Peyer's patch (tissue), 4 donors: ENCODE data around the gene MT1F. TPM values are rescaled to one million over a fixed set of nuclear protein-coding genes. Genes with fewer than 3 reads are reported as not detected.

Experiments
- DNase-seq, 3 donors: peaks; one replicate each; pipeline ENCODE4 v3.0.0-alpha.2; 2017 to 2019
- H3K27ac ChIP-seq, 4 donors: fragments of 200-600 bp; sonication (generic); one replicate each; pipeline ENCODE4 v1.5.1; 2016 to 2019
- H3K27me3 ChIP-seq, 2 donors: fragments of 200-600 bp; sonication (generic); one replicate each; pipeline ENCODE4 v1.5.1; 2019
- H3K36me3 ChIP-seq, 3 donors: fragments of 200-600 bp; sonication (generic); one replicate each; pipeline ENCODE4 v1.5.1; 2016 to 2019
- H3K4me1 ChIP-seq, 4 donors: fragments of 200-600 bp; sonication (generic); one replicate each; pipeline ENCODE4 v1.5.1; 2016 to 2019
- H3K4me3 ChIP-seq, 4 donors: fragments of 200-600 bp; sonication (generic); 1 replicate in 3 of 4; 2 replicates in 1 of 4; pipeline ENCODE4 v1.5.1; 2016 to 2019; ENCODE audit warnings: mild to moderate bottlenecking in 1 of 4
- H3K9me3 ChIP-seq, 4 donors: fragments of 200-600 bp; sonication (generic); one replicate each; pipeline ENCODE4 v1.5.1; 2016 to 2019; ENCODE audit warnings: mild to moderate bottlenecking in 1 of 4
- CTCF ChIP-seq, 6 experiments: fragments of 450-650 bp in 4 of 6; fragments of 200-600 bp in 2 of 6; sonication (generic) in 1 of 6; IDR thresholded peaks; one replicate each; pipeline ENCODE4 v1.5.1; 2017 to 2019; ENCODE audit warnings: antibody characterized with exemption in 6 of 6, mild to moderate bottlenecking in 3 of 6, moderate library complexity in 1 of 6
- POLR2A ChIP-seq, 2 donors: fragments of 450-650 bp; IDR thresholded peaks; one replicate each; pipeline ENCODE4 v1.5.1; 2017; ENCODE audit warnings: antibody characterized with exemption in 2 of 2, mild to moderate bottlenecking in 2 of 2, moderate library complexity in 2 of 2
- total RNA-seq, 4 donors: library from RNA; depleted of rRNA; stranded (reverse); fragments of >200 nt; gene quantifications; one replicate each; pipeline ENCODE4 v1.1.0, GENCODE V29; 2016

The MT1F gene
- total RNA-seq, 4 donors from 2014 or later: 8.0 to 310 (median 44.1) TPM

- H3K27ac ChIP-seq: no peak overlapping the region
- no peaks in the 10 kb centered on the region for H3K4me1 ChIP-seq
- DNase-seq: no peak
- H3K4me3 ChIP-seq: no peak overlapping the region
- H3K36me3 ChIP-seq: no peaks in the 10 kb centered on the region
- H3K9me3 ChIP-seq: no peaks in the 10 kb centered on the region
- TF ChIP-seq CTCF (IDR thresholded peaks at IDR 0.05): no peak
- no peak for TF ChIP-seq POLR2A (IDR thresholded peaks at IDR 0.05)
- no peaks in the 10 kb centered on the region for H3K27me3 ChIP-seq
These were observed 43.8 kb downstream of the MT1F start for GRCh38 chr16:56701534-56701933.

GRCh38 chr16:56702836-56703235 is 45.1 kb downstream of the MT1F start:
- no peak overlapping the region for H3K27ac ChIP-seq

More at GRCh38 chr16:56702836-56703235, 45.1 kb downstream of the MT1F start:
- Histone ChIP-seq H3K4me1 (no peaks in the 10 kb centered on the region), H3K9me3 (no peaks in the 10 kb centered on the region), H3K4me3 (no peak overlapping the region), H3K36me3 (no peaks in the 10 kb centered on the region), H3K27me3 (no peaks in the 10 kb centered on the region)
- no peak for DNase-seq
- TF ChIP-seq POLR2A (IDR thresholded peaks at IDR 0.05) (no peak), CTCF (IDR thresholded peaks at IDR 0.05) (no peak)

Other genes with a start within 250 kb of the MT1F start
- gene AMFR, start 232.4 kb upstream of the MT1F start, total RNA-seq: 100 to 1,000 TPM; 149 to 265 (median 170) TPM
- gene NUDT21, start 206.6 kb upstream of the MT1F start, total RNA-seq: 10 to 100 TPM; 26.1 to 43.6 (median 34.2) TPM
- gene OGFOD1, start 206.4 kb upstream of the MT1F start, total RNA-seq: 10 to 100 TPM; 11.0 to 47.9 (median 18.0) TPM
- gene BBS2, start 137.9 kb upstream of the MT1F start, total RNA-seq: 10 to 100 TPM; 22.9 to 66.0 (median 39.6) TPM
- not detected for gene MT4, start 92.9 kb upstream of the MT1F start, total RNA-seq
- gene MT3, start 68.4 kb upstream of the MT1F start, total RNA-seq: not detected
- 1,000 to 10,000 TPM in 1 of 4 donors, 100 to 1,000 TPM in 1, 10 to 100 TPM in 2; 33.2 to 1,072 (median 216) TPM for gene MT2A, start 49.4 kb upstream of the MT1F start, total RNA-seq
- gene MT1E, start 32.2 kb upstream of the MT1F start, total RNA-seq: 1,000 to 10,000 TPM in 1 of 4 donors, 100 to 1,000 TPM in 1, 10 to 100 TPM in 2; 53.9 to 2,225 (median 195) TPM
- gene MT1M, start 25.3 kb upstream of the MT1F start, total RNA-seq: 100 to 1,000 TPM in 1 of 4 donors, 10 to 100 TPM in 1, 1 to 10 TPM in 2; 3.5 to 252 (median 11.3) TPM
- 100 to 1,000 TPM in 1 of 4 donors, not detected in 3; 102 TPM for gene MT1A, start 19.3 kb upstream of the MT1F start, total RNA-seq
- gene MT1B, start 6.1 kb upstream of the MT1F start, total RNA-seq: 10 to 100 TPM in 1 of 4 donors, not detected in 3; 39.3 TPM
- gene MT1G, start 10.1 kb downstream of the MT1F start, total RNA-seq: 1,000 to 10,000 TPM in 1 of 4 donors, 100 to 1,000 TPM in 2, 10 to 100 TPM in 1; 17.8 to 5,605 (median 130) TPM
- gene MT1H, start 11.9 kb downstream of the MT1F start, total RNA-seq: 1,000 to 10,000 TPM in 1 of 4 donors, 10 to 100 TPM in 1, 1 to 10 TPM in 1, not detected in 1; 5.8 to 2,098 (median 30.1) TPM
- gene MT1X, start 24.5 kb downstream of the MT1F start, total RNA-seq: 1,000 to 10,000 TPM in 1 of 4 donors, 100 to 1,000 TPM in 3; 121 to 1,155 (median 305) TPM
- 100 to 1,000 TPM in 1 of 4 donors, 10 to 100 TPM in 3; 27.3 to 195 (median 31.4) TPM for gene NUP93, start 72.2 kb downstream of the MT1F start, total RNA-seq
- gene SLC12A3, start 207.2 kb downstream of the MT1F start, total RNA-seq: not detected